ENCODE results near the gene SNRPD3.
"Not testable (repeated sequence)": the region's sequence is repeated elsewhere in the genome, so short reads cannot be mapped to it uniquely, and the experiment has no call there.

GRCh38 chr22:24603770-24604629 lies 48.2 kb downstream of the SNRPD3 start:
- TF ChIP-seq, protein P1, sequence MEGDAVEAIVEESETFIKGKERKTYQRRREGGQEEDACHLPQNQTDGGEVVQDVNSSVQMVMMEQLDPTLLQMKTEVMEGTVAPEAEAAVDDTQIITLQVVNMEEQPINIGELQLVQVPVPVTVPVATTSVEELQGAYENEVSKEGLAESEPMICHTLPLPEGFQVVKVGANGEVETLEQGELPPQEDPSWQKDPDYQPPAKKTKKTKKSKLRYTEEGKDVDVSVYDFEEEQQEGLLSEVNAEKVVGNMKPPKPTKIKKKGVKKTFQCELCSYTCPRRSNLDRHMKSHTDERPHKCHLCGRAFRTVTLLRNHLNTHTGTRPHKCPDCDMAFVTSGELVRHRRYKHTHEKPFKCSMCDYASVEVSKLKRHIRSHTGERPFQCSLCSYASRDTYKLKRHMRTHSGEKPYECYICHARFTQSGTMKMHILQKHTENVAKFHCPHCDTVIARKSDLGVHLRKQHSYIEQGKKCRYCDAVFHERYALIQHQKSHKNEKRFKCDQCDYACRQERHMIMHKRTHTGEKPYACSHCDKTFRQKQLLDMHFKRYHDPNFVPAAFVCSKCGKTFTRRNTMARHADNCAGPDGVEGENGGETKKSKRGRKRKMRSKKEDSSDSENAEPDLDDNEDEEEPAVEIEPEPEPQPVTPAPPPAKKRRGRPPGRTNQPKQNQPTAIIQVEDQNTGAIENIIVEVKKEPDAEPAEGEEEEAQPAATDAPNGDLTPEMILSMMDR (IDR thresholded peaks at IDR 0.05), result peak; percentile 42
- TF ChIP-seq EZH2phosphoT487 (IDR thresholded peaks at IDR 0.05), result not testable (repeated sequence)

All from neural progenitor cell (in vitro differentiated cells).